ENCODE data around the gene FBXW8.

FBXW8 gene

DNA sequence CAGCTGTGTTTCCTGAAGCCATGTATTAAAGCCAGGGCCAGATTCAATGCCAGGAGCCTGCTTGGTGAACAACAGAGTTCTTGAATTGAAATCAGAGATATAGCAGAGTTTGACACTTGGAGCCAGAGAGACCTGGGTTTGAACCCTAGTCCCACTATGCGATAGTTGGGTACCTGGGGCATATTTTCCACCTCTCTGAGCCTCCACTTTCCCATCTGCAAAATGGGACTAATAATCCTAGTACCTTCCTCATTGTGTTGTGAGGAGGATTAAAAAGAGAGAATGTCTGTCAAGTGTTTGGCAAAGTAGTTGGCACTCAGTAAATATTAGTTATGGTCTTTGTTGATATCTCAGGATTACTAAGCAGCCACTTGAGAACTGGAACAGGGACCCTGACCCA is 23.5 kb upstream of the FBXW8 start:
- DNase-seq = no peak

DNA sequence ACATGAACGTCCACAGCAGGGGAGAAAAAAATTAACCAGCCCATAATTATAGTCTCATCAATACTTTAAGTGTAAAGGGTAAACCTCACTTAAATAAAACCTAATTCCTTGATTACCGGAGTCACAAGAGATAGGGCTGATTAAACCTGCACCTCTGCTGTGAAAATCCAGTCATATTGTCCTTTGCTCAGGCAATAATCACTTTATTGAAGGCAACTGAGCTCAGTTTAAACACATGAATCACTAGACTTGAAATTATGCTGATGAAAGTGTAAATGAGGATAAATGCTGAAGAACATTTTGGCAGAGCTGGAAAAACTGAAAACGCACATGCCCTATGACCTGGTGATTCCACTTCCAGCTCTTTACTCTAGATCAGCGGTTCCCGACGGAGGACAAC is 22.9 kb upstream of the FBXW8 start:
- no peak for DNase-seq

DNA sequence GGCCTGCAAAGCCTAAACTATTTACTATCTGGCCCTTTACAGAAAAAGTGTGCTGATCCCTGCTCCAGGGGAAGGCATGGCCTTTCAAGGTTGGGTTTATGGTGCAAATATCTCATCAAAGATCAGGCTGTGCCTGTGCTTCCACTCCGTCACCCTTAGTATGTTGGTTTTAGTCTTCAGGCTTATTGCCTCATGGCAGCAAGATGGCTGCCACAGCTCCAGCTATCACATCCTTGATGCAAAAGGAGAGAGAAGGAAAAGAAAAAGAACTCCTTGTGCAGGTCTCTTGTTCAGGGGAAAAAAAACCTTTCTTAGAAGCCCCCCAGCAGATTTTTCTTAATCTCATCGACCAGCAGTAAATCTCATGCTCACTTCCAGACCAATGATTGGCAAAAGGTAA is 20.4 kb upstream of the FBXW8 start:
- no peak for DNase-seq

DNA sequence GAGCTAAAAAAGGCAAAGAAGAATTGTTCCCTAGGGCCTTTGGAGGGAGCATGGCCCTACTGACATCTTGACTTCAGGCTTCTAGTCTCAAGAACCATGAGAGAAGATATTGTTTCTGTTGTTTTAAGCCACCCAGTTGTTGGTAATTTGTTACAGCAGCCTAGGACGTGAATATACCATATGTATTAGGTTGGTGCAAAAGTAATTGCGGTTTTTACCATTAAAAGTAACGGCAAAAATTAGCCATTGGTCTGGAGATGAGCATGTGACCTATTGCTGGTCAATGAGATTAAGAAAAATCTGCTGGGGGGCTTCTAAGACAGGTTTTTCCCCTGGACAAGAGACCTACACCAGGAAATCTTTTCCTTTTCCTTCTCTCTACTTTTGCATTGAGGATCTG is 19.7 kb upstream of the FBXW8 start:
- no peak for DNase-seq

DNA sequence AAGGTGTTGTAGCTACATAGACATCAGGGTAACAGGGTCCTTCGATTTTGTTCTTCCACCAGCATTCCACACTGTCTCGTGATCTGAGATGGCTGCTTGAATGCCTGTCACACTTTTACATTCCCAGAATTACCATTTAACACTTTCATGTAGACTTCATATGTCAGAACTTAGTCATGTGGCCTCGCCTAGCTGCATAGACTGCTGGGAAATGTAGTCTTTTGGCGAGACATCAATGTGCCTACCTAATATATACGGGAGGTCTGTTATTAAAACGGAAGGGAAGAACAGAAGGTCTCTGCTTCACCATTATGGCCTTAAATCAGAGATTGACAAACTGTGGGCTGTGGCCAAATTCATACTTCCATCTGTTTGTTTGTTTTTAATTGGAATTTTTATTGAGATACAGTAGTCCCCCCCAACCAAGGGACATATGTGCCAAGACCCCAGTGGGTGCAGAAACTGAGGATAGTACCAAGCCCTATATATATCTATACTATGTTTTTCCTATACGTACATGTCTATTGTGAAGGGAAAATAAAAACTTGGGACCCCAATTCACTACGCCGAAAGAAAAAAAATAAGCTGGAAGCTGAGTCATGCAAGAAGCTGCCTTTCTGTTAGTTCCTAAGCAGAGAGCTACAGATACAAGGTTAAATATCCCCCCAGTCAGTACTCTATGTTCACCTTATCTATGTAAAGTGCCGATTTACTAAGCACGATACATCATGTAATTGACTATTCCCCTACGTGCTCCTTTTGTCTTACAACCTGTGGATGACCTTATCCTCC is 18.2 kb upstream of the FBXW8 start:
- no peak for DNase-seq

DNA sequence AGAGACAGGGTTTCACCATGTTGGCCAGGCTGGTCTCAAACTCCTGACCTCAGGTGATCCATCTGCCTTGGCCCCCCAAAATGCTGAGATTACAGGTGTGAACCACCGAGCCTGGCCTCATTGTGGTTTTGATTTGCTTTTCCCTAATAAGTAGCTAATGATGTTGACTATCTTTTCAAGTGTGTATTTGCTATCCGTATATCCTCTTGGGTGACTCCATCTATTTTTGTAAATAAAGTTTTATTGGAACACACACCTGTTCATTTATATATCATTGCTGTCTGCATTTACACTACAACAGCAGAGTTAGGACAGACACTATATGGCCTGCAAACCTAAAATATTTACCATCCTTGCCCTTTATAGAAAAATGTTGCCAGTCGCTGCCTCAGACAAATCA is 15.8 kb upstream of the FBXW8 start:
- DNase-seq = no peak

DNA sequence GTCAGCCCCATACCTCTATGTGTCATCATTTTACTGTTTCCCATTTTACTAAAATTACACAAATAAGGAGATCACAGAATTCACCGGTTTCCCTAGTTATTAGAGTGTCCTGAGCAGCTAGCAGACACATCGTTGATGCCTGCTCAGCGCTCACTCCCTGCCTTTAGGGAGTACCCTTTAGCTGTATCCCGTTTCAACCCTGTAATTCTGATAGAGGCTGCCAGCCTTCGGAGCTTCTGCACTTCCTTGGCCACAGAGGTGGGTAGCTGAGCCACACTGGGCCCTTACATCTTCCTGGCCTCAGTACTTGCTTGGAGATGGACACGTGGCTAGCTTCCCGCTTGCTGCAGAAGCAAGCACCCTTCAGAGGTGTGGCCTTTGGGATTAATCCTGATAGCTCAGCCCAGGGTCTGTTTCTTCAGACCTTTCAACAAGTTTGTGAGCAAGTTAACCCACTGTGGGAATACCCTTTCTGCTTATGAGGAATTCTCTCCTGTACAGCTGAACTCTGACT is 14.3 kb upstream of the FBXW8 start:
- no peak for DNase-seq

DNA sequence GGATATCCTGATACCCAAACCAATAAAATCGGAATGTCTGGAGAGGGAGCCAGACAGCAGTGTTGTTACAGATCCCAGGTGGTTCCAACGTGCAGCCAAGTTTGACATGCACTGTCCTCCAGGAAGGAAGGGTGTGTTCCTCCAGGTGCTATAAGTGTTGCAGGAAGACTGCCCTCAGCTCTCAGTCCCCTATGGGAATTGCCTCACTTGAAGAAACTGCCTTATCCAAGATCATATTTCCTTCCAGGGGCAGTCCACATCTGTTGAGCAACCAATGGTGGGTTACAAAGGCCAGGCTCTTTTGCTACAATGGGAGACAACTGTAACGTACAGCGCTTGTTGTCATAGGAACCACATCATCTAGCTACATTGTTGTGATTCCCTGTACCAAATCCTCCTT is 13.3 kb upstream of the FBXW8 start:
- DNase-seq = no peak

DNA sequence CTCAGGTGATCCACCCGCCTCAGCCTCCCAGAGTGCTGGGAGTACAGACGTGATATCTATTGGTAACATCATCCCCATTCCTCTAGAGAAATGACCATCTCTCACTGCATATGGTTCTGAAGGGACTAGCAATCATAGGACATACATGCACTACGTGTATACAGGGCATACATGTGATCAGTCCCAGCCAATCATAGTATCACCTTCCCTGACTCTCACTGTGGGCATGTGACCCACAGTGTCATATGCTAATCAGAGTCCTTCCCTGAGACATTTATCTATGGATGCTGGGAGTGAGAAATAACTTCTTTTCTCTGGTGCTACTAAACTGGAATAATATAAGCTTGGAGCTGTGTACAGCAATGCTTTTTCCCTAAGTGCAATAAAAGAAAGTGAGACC is 12.1 kb upstream of the FBXW8 start:
- DNase-seq = no peak

DNA sequence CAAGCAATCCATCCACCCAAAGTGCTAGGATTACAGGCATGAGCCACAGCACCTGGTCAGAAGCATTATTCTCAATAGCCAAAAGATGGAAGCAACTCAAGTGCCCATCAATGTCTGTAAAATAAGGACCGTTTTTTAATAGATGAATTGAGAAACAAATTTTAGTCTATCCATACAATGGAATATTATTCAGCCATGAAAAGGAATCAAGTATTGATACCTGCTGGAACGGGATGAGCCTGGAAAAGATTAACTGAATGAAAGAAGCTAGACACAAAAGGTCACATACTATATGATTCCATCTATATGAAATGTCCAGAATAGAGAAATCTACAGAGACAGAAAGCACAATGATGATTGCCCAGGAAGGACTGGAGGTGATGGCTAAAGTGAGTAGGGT is 9.1 kb upstream of the FBXW8 start:
- DNase-seq = no peak

DNA sequence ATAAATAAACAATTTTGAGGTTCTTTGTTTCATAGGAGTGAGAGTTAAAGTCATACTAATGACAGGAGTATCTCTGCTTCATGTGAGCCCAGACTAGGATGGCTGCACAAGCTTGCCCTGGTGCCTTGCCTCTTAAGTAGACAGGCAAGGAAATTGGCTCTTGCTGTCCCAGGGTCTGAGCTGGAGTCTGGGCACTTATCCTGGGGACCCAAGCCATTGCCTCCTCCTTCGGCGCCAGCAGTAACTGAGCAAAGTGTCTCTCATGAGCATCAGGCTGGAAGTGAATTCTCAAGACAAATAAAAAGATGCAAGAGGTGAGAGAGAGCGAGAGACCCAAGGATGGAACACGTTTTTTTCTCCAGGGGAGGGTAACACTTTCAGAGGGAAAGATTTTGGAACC is 6.9 kb upstream of the FBXW8 start:
- no peak for DNase-seq

DNA sequence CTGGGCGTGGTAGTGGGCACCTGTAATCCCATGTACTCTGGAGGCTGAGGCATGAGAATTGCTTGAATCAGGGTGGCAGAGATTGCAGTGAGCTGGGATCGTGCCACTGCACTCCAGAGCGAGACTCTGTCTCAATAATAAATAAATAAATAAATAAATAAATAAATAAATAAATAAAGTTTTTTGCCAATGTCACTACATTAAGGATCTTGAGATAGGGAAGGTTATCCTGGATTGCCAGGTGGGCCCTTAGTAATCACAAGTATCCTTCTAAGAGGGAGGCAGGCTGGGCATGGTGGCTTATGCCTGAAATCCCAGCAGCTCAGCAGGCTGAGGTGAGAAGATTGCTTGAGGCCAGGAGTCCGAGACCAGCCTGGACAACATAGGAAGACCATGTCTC is 4.5 kb upstream of the FBXW8 start:
- no peak for DNase-seq

DNA sequence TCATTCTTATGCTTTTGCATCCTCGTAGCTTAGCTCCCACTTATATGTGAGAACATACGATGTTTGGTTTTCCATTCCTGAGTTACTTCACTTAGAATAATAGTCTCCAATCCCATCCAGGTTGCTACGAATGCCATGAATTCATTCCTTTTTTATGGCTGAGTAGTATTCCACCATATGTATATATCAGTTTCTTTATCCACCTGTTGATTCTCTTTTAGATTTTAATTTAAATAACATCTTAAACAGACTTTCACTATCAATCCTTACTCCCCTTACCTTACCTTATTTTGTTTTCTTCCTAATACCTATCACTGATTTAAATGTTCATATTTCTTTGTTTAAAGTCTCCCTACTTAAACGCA is 488 bp upstream of the FBXW8 start:
- no peak for DNase-seq

DNA sequence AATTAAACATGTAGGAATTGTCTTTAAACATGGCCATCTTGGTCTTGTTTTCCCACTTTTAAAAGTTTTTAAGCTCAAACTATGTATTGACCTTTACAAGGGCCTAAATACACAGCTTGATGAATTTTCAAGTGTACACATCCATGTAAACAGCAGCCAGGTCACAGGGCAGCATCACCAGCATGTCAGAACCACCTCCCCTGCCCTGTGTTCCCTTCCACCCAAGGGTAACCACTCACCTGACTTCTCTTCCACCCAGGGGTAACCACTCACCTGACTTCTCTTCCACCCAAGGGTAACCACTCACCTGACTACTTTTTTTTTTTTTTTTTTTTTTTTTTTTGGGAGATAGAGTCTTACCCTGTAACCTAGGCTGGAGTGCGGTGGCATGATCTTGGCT is 4.6 kb downstream of the FBXW8 start:
- DNase-seq = no peak

DNA sequence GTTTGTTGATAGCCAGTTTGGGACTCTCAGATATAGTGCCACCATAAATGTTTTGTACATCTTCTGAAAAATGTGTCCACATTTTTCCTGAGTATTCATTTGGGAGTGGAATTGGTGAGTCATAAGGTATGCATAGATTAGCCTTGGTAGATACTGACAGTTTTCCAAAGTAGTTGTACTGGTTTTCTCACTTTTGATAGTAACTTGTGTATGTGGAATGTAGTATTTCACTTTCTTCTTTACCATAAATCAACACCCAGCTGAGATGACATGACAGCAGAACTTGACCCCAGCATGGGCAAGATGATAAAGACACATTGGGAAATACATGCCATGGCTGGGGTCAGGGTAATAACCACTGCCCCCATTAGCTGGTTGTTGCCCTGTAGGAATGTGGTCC is 5.4 kb downstream of the FBXW8 start:
- DNase-seq = no peak

DNA sequence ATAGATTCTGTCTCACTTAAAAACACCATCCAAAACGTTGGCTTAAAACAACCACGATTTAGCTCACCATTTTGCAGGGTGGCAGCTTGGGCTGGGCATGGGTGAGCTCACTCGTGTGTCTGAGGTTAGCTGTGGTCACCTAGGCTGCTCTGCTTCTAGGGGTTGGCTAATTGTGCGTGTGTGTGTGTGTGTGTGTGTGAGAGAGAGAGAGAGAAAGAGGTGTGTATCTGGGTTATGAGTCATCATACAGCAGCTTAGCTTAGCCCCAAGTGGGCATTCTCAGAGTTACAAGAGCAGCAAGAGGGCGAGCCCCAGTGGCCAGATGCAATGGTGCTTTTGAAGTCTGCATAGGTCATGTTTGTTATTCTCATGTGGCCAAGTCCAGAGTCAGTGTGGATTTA is 6.0 kb downstream of the FBXW8 start:
- DNase-seq = peak; percentile 51

DNA sequence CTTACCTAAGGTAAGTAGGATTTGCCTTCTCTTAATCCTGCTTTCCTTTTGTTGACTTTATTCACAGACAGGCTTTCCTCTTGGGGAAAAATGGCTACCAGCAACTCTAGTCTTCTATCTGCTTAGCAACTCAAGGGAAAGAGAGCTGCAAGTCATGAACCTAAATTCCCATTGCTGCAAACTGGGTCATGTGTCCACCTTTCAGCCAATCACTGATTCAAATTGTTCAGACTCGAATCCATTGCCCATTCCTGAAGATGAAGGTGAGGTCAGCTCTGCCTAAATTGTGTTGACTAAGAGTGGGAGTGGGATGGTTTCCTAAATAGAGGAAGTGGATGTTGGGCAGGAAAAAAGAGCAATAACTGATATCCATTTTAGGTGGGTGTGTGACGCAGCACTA is 7.7 kb downstream of the FBXW8 start:
- no peak for DNase-seq

DNA sequence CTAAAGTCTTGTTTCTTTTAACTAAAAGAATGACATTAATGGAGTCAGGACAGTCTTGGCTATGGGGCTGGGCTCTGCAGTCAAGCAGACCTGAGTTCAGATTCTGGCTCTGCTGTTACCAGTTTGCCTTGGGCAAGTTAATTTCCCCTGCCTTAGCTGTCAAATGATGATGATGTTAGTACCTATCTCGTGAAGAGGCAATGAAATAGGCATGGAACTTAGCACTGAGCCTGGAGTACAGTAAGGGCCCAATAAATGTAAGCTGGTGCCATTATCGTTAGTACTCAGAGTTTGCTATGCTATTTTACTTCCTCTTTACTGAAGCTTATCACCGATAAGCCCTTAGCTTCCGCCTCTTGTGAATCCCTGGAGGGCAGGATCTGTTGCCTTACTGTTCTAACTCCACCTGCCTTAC is 8.5 kb downstream of the FBXW8 start:
- DNase-seq = no peak

DNA sequence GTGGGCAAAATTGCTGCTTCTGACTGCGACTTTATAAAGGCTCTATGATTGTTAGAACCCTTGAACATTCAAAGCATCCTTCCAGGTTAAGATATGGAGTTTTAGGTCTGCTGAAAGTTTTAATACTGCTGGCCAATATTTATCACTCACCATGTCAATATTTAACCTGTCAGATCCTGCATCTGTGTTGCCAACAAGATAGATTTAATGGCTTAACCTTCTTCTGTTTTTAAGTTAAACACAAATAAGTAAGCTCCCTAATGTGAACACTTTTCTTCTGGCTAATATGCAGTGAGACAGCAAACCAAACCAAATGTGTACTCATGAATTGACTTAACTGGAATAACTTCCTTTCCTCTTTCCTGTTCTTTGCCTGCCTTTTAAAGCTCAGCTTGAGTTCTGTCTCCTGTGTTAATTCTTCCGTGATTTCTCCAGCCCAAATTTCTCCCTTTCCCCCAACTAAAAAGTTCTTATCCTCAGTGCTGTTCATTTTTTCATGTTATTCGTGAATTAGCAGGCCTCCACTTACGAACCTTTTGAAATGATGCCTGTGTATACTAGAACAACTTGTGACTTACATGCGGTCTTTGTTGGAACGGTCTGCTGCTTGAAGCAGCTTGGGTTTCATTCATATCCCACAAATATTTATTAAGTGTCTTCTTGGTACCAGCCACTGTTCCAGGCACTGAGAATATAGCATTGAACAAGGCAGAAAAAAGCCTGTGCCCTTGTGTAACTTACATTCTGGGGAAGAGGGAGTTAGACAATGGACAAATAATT is 9.1 kb downstream of the FBXW8 start:
- no peak for DNase-seq

DNA sequence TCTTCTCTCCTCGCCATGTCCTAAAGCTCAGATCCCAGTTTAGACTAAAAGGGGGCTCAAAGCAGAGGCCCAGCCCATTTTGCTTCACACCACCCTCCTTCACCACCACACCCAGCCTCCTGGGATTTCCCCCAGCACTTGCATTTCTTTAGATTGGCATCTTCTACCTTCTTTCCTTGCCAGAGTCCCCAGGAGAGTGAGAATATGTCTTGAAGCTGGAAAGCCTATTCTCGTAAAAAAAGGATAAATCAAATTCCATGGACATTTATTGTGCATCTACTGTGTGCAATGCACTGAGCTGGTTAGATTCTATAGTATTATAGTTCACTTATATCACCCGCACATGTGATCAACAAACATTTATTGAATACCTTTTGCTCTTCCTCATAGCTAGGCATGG is 10.2 kb downstream of the FBXW8 start:
- no peak for DNase-seq

DNA sequence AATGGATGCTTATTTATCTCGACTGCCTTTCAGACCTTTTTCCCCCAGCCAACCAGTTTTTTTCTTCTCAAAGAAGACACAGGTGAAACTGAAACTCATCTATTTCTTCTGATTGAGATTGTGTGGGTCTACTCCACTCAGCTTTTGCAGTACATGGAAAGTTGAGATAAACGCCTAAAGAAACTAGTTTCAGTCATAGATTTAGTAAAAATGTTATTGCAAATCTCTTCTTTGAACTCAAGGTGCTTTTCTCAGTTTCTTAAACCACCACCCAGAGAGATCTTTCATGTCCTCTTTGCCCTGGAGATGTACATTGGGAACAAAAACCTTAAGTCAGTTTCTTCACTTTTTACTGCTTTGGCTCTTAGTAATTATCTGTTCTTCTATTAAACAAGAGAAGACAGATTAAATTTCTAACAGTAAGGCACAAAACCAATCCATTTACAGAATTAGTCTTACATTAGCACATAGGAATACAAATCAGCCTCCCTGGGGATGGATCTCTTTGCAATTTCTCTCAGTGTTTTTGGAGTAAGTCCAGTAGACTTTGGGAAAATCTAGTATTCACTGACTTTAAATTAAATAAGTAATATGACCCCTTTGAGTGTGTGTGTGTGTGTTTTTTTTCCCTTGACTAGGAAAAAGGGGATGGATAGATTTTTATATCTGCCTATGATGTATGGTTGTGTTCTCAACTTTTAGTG is 11.6 kb downstream of the FBXW8 start:
- peak; percentile 13 for DNase-seq

DNA sequence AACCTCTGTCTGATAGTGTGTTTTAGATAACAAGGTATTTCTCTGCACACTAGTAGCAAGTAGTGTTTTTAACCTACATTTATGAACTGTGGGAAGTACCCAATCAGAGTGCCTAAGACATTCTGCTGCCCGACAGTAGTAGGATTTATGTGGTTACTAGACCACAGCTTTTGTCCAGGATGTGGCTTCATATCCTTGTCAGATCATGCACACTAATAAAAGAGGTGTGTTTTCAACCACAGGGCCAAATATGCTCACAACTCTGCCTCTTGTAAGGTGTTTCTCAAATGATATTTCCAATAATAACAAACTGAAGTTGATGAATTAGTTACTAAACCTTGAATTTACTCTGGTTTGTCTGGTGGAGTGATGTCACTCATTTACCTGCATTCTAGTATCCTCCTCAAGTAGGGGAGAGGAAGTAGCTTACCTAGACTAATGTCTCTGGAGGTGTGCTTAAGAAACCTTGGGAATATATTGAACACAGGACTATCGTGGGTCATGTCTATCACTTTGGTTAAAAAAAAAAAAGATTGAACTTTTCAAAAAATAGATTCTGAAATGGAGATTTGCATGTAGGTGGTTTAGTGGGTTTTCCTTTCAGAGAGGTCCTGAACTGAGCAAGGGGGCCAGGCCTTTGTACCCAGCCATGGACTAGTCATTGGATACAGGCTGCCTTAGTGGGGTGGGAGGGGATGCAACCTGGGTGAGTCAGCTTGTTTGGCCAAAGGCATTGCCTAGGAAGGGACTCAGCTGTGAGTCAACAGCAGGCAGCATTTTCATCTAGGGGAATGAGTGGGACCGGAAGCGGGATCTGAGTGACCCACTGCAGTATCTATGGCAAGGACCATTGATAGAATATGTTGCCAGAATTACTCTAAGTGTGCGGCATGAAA is 14.1 kb downstream of the FBXW8 start:
- DNase-seq = peak; percentile 85

Measured in CD4-positive, alpha-beta T cell treated with Interleukin-21 for 1 hour (primary cell).